Measurements from ENCODE around the gene ATAD3C. TPM values are rescaled to one million over a fixed set of nuclear protein-coding genes. Genes with fewer than 3 reads are reported as not detected.
"Not testable (repeated sequence)": the region's sequence is repeated elsewhere in the genome, so short reads cannot be mapped to it uniquely, and the experiment has no call there.

The ATAD3C gene
- polyA plus RNA-seq, 3 donors, result 1.4 to 3.1 (median 2.0) TPM

DNA sequence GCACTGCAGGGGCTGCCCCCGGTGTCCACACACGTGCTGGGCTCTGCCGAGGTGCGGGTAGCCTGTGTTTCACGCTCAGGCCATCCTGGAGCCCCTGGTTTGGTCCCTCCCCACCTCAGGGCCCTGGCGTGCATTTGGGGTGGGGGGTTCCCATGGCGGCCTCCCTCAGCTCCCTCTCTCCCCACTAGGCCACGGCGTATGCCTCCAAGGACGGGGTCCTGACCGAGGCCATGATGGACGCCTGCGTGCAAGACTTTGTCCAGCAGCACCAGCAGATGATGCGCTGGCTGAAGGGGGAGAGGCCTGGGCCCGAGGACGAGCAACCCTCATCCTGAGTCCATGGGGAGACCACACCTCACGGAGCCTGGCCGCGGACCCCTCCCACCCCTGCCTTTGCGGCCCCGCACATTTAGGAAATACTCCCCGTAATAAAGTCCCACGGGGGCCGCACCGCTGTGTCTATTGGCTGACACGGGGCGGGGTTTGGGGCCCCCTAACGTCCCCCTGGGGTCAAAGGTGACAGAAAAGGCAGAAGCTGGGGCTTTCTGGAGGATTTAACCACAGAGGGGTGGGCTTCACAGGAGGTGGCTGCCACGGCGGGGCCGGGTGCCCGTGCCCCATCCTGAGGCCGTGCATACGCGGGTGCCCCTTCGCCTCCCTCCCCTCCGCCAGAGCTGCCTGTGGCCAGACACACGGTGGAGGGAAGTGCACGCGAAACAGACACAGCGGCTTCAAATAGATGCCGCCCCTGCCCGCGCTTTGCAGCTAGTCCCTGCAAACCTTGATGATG, 18.9 kb downstream of the ATAD3C start:
- not testable (repeated sequence) for DNase-seq (ENCODE audit: low read depth in 3 of 3, low spot score in 2 of 3)

DNA sequence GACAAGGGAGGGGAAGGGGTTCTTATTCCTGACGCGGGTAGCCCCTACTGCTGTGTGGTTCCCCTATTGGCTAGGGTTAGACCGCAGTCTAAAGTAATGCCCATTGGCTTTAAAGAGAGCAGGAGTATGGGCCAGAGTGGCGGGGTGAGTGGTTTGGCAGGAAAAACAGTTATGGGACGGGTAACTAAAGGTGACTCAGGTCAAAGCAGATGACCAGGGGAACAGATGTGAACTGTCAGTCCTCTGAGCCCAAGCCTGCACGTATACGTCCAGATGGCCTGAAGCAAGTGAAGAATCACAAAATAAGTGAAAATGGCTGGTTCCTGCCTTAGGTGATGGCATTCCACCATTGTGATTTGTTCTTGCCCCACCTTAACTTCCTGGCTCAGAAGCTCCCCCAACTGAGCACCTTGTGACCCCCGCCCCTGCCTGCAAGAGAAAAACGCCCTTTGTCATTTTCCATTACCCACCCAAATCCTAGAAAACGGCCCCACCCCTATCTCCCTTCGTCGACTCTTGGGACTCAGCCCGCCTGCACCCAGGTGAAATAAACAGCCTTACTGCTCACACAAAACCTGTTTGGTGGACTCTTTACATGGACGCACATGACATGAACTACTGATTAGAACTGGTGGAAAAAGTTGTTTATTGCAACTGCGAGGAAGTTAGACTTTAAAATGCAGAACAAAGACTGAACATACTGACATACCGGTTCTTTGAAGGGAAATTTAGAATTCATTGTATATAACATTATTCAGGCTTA, 21.3 kb downstream of the ATAD3C start:
- DNase-seq (ENCODE audit: low read depth in 3 of 3, low spot score in 2 of 3), result peak in 2 of 3 donors; percentile 5 to 10

- DNase-seq (ENCODE audit: low read depth in 3 of 3, low spot score in 2 of 3), result peak; percentile 72 to 86 (median 81)
Observed at GRCh38 chr1:1471389-1472052, 22.0 kb downstream of the ATAD3C start, which contains the start of gene ATAD3B. Gene ATAD3B (plus strand): TSS chr1:1471765. CDS start chr1:1471885, 120 bp downstream.

- DNase-seq (ENCODE audit: low read depth in 3 of 3, low spot score in 2 of 3), result not testable (repeated sequence)
Observed at GRCh38 chr1:1472053-1472876, 22.8 kb downstream of the ATAD3C start.

DNA sequence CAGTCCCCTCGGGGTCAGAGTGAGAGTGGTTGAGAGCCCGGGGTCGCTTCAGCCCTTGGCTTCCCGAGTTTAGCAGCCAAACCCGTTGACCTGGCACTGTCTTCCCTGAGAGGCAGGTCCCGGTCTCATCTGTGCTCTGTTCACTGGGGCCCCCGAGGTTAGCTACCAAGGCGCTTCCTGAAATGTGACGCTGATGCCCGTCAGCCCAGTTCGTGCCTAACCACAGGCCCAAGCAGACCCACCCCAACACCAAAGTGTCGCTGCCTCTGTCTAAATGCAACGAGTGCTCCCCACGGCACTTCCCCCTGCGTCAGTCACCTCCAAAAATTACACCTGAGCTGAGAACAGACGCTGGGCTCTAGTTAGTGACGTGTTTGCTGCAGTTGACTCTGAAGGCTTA, 26.5 kb downstream of the ATAD3C start:
- DNase-seq (ENCODE audit: low read depth in 3 of 3, low spot score in 2 of 3), result not testable (repeated sequence)

GRCh38 chr1:1477206-1477605, 27.7 kb downstream of the ATAD3C start:
- DNase-seq (ENCODE audit: low read depth in 3 of 3, low spot score in 2 of 3), result no peak

GRCh38 chr1:1479547-1480487, 30.3 kb downstream of the ATAD3C start:
- DNase-seq (ENCODE audit: low read depth in 3 of 3, low spot score in 2 of 3), result no peak

- DNase-seq (ENCODE audit: low read depth in 3 of 3, low spot score in 2 of 3), result not testable (repeated sequence)
Observed at GRCh38 chr1:1480488-1480867, 31.0 kb downstream of the ATAD3C start.

- not testable (repeated sequence) for DNase-seq (ENCODE audit: low read depth in 3 of 3, low spot score in 2 of 3)
Observed at GRCh38 chr1:1481811-1482210, 32.3 kb downstream of the ATAD3C start.

DNA sequence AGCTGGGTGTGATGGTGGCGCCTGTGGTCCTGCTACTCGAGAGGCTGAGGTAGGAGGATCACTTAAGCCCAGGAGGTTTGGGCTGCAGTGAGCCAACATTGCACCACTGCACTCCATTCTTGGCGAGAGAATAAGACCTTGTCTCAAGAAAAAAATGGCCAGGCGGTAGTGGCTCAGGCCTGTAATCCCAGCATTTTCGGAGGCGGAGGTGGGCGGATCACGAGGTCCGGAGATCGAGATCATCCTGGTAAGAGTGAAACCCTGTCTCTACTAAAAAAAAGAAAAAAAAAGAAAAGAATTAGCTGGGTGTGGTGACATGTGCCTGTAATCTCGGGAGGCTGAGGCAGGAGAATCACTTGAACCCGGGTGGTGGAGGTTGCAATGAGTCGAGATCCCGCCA, 33.4 kb downstream of the ATAD3C start:
- DNase-seq (ENCODE audit: low read depth in 3 of 3, low spot score in 2 of 3), result no peak

- DNase-seq (ENCODE audit: low read depth in 3 of 3, low spot score in 2 of 3), result no peak
Observed at GRCh38 chr1:1483714-1484113, 34.2 kb downstream of the ATAD3C start.

DNA sequence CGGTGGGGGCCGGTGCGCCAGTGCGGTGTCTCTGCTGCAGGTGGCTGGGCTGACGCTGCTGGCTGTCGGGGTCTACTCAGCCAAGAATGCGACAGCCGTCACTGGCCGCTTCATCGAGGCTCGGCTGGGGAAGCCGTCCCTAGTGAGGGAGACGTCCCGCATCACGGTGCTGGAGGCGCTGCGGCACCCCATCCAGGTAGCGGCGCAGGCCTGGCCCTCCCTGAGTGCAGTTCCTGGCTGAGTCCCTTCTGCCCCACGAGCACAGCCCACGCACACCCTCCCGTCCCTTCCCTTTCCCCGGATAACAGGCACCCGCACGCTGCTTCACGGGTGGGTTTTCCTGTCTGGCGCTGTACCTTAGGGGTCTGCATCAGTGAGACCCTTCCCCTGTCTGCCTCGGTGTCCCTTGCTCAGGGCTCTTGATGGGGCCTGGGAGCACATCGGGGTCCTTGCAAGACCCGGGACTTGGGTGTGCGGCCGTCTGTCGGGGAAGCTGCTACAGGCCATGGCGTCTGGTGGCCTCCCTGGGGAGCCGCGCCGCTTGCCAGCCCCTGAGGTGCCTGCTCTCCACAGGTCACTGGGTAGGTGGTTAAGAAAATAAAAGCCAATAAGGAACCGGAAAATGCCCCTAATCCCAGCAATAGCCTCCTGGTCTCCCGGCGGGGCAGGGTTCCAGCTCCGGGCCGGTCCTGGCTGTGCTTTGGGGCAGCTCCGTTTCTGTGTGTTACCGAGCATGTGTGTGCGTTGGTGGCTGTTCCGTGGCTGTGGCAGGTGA, 35.7 kb downstream of the ATAD3C start:
- DNase-seq (ENCODE audit: low read depth in 3 of 3, low spot score in 2 of 3), result not testable (repeated sequence)

DNA sequence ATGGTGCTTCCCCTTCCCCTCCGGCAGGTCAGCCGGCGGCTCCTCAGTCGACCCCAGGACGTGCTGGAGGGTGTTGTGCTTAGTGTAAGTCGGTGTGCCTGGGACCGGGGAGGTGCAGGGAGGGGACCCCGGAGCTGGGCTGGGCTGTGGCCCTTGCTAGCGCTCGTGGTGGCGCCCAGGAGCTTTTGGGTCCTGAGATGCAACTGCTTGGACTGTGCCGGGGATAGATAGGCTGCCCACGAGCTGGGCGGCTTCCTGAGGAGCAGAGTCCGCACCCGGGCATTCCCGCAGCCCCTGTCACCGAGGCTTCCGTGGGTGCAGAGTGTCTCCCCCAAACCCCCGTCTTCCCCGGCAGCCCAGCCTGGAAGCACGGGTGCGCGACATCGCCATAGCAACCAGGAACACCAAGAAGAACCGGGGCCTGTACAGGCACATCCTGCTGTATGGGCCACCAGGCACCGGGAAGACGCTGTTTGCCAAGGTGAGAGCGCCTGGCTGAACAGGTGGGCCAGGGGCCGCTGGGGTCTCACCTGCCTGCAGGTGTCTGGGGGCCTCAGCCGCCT, 36.3 kb downstream of the ATAD3C start:
- DNase-seq (ENCODE audit: low read depth in 3 of 3, low spot score in 2 of 3), result not testable (repeated sequence)

DNA sequence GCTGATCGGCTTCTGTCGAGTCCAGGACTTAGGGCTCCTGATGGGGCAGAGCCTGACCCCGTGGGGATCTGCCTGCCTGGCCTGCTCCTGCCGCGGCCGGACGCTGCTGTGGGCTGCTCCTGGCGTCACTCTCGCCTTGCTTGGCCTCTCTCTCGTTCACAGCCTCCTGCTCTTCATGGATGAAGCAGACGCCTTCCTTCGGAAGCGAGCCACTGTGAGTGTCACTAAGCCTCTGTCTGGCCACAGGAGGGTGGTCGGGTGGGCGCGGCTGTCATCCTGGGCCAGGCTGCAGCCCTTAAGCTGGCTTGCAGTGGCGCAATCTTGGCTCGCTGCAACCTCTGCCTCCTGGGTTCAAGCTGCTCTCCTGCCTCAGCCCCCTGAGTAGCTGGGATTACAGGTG, 38.2 kb downstream of the ATAD3C start:
- no peak for DNase-seq (ENCODE audit: low read depth in 3 of 3, low spot score in 2 of 3)

DNA sequence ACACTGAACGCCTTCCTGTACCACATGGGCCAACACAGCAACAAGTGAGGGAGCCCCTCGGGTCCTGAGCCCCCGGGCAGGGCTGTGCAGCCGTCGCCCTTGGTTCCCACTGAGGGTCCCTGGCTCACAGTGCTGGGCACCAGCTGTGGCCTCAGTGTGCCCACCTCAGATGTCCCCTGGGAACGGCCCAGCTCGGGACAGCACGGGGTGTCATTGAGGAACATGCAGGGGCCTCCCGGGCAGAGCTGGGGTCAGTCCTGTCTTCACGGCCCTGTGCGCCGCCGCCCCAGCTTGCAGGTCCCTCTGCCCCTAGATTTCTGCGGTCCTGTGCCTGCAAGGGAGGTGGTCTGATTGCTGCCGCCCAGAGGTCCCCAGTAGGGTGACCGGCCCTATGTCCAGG, 39.7 kb downstream of the ATAD3C start:
- DNase-seq (ENCODE audit: low read depth in 3 of 3, low spot score in 2 of 3), result no peak

DNA sequence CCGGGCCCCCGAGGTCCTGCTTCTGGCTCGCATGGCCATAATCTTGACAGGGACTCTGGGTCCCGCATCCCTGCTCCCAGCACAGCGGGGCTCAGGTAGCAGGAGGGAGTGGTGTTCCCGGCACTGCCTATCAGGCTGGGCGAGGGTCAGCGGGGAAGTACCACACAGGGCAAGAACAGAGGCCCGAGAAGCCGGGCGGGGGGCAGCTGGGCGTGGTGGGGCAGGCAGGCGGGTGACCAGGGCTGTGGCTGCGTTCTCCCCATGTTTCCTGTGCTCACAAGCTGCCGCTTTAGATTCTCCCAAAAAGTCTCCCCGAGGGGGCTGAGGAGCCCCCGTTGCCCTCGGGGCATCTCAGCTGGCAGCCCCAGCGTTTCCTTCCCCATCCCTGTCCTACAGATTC, 40.4 kb downstream of the ATAD3C start:
- no peak for DNase-seq (ENCODE audit: low read depth in 3 of 3, low spot score in 2 of 3)

- no peak for DNase-seq (ENCODE audit: low read depth in 3 of 3, low spot score in 2 of 3)
Observed at GRCh38 chr1:1490633-1491230, 41.2 kb downstream of the ATAD3C start.

GRCh38 chr1:1491601-1492000, 42.1 kb downstream of the ATAD3C start:
- DNase-seq (ENCODE audit: low read depth in 3 of 3, low spot score in 2 of 3), result no peak

Data from right renal cortex interstitium (tissue), 3 donors.